OCI-LY7 (cell line): ENCODE results near the gene CFAP97D2. TPM values are rescaled to one million over a fixed set of nuclear protein-coding genes. Genes with fewer than 3 reads are reported as not detected.

Experiments used
- BruUV-seq: library from RNA; stranded (reverse); fragments of 400-500 nt; replicated peaks from 2 replicates; lab custom pipeline; 2021; lab: Mats Ljungman, UMichigan
- CTCF ChIA-PET: fragments of 300-600 bp; sonication (Branson Sonifier 250); formaldehyde crosslinking; loops from one replicate; lab custom pipeline; 2022; ENCODE audit warnings: antibody characterized with exemption; ENCODE audit not compliant: unreplicated experiment; lab: Charles Lee
- POLR2A ChIA-PET: fragments of 300-600 bp; sonication (Branson Sonifier 250); formaldehyde crosslinking; loops from one replicate; lab custom pipeline; 2022; ENCODE audit warnings: antibody characterized with exemption; lab: Charles Lee
- DNase-seq: peaks from one replicate; pipeline ENCODE4 v3.0.0-alpha.2; 2015; ENCODE audit warnings: low spot score
- H2AFZ ChIP-seq: fragments of 200-600 bp; sonication (generic), shearing (Covaris generic); 2 replicates; pipeline ENCODE4 v1.6.1; 2014; ENCODE audit warnings: mild to moderate bottlenecking, antibody characterized with exemption, low read length, moderate library complexity
- H3K27ac ChIP-seq: fragments of 200-600 bp; sonication (generic); 2 replicates; pipeline ENCODE4 v1.5.1; 2014; ENCODE audit warnings: mixed run types, low read depth, mild to moderate bottlenecking, moderate library complexity, low read length, inconsistent platforms; ENCODE audit not compliant: poor library complexity, severe bottlenecking
- H3K36me3 ChIP-seq: fragments of 200-600 bp; sonication (generic); 2 replicates; pipeline ENCODE4 v1.6.1; 2014; ENCODE audit warnings: mild to moderate bottlenecking, antibody characterized with exemption, low read length, moderate library complexity, mixed read lengths; ENCODE audit not compliant: insufficient read depth
- H3K4me1 ChIP-seq: fragments of 200-600 bp; sonication (generic); 2 replicates; pipeline ENCODE4 v1.5.1; 2014; ENCODE audit warnings: mild to moderate bottlenecking, low read length; ENCODE audit not compliant: insufficient read depth, poor library complexity, severe bottlenecking
- H3K4me2 ChIP-seq: fragments of 200-600 bp; sonication (generic); 2 replicates; pipeline ENCODE4 v1.6.1; 2014; ENCODE audit warnings: mild to moderate bottlenecking, low read length
- H3K4me3 ChIP-seq: fragments of 200-600 bp; sonication (generic); 2 replicates; pipeline ENCODE4 v1.5.1; 2014; ENCODE audit warnings: mild to moderate bottlenecking, low read depth, low read length; ENCODE audit not compliant: poor library complexity, severe bottlenecking
- H3K79me2 ChIP-seq: fragments of 200-600 bp; sonication (generic); 2 replicates; pipeline ENCODE4 v1.6.1; 2016; ENCODE audit warnings: low read depth, mild to moderate bottlenecking, low read length, moderate library complexity, mixed read lengths; ENCODE audit not compliant: insufficient read depth
- H3K9me2 ChIP-seq: fragments of 200-600 bp; sonication (generic); 2 replicates; pipeline ENCODE4 v1.6.1; 2016; ENCODE audit warnings: mild to moderate bottlenecking, low read length, mixed read lengths; ENCODE audit not compliant: insufficient read depth
- H3K9me3 ChIP-seq: fragments of 200-600 bp; sonication (generic); 2 replicates; pipeline ENCODE4 v1.6.1; 2014; ENCODE audit warnings: mild to moderate bottlenecking, mixed run types, low read length, mixed read lengths
- H4K20me1 ChIP-seq: fragments of 200-600 bp; sonication (generic); 2 replicates; pipeline ENCODE4 v1.6.1; 2014; ENCODE audit warnings: mild to moderate bottlenecking, antibody characterized with exemption, low read length, moderate library complexity, mixed read lengths; ENCODE audit not compliant: insufficient read depth
- EZH2phosphoT487 ChIP-seq: fragments of 200-600 bp; sonication (generic); IDR thresholded peaks from 2 replicates; pipeline ENCODE4 v1.6.1; 2018; ENCODE audit warnings: low read depth, borderline replicate concordance, mild to moderate bottlenecking, mixed run types, antibody characterized with exemption, low read length, moderate library complexity, mixed read lengths
- intact Hi-C: fragments of 100-400 bp; cut with micrococcal nuclease; formaldehyde crosslinking; loops from one replicate; pipeline ENCODE4 v1.10.0; 2022; ENCODE audit not compliant: unreplicated experiment
- total RNA-seq, 2 experiments: library from RNA; depleted of rRNA in 1 of 2; stranded (reverse); fragments of >200 nt in 1 of 2; shearing (Covaris generic) in 1 of 2; gene quantifications; 2 replicates each; pipeline ENCODE4 v1.2.3, GENCODE V29; 2014 to 2022
- TF ChIP-seq, protein P1 (sequence below): fragments of 200-600 bp; sonication (generic); conservative IDR thresholded peaks from 2 replicates; pipeline ENCODE4 v1.5.1; 2014; ENCODE audit warnings: mild to moderate bottlenecking, antibody characterized with exemption, low read length, moderate library complexity, mixed read lengths

Gene CFAP97D2
- total RNA-seq, 2 experiments from 2014 or later, result not detected

GRCh38 chr13:114256547-114256946 is 77.5 kb downstream of the CFAP97D2 start:
- DNase-seq, result no peak
- Histone ChIP-seq H3K4me2 (no peak overlapping the region), H3K9me3 (no peaks in the 10 kb centered on the region), H3K4me1 (peaks cover 34% of the 10 kb centered on the region), H3K36me3 (peaks cover 87% of the 10 kb centered on the region), H3K4me3 (no peak overlapping the region), H3K79me2 (no peaks in the 10 kb centered on the region), H3K27ac (no peak overlapping the region), H3K9me2 (no peaks in the 10 kb centered on the region), H4K20me1 (no peaks in the 10 kb centered on the region), H2AFZ (no peak overlapping the region)
- intact Hi-C loops, result no loop called here
- no TSS peak for BruUV-seq
- ChIA-PET CTCF (no interaction called here), POLR2A (interaction anchor here (1.9 kb wide), 1 partner anchor 23 kb away, joined by 7 read pairs; no protein-coding TSS in a partner anchor)
- TF ChIP-seq, protein P1, sequence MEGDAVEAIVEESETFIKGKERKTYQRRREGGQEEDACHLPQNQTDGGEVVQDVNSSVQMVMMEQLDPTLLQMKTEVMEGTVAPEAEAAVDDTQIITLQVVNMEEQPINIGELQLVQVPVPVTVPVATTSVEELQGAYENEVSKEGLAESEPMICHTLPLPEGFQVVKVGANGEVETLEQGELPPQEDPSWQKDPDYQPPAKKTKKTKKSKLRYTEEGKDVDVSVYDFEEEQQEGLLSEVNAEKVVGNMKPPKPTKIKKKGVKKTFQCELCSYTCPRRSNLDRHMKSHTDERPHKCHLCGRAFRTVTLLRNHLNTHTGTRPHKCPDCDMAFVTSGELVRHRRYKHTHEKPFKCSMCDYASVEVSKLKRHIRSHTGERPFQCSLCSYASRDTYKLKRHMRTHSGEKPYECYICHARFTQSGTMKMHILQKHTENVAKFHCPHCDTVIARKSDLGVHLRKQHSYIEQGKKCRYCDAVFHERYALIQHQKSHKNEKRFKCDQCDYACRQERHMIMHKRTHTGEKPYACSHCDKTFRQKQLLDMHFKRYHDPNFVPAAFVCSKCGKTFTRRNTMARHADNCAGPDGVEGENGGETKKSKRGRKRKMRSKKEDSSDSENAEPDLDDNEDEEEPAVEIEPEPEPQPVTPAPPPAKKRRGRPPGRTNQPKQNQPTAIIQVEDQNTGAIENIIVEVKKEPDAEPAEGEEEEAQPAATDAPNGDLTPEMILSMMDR, result no peak
- no peak for TF ChIP-seq EZH2phosphoT487

DNA sequence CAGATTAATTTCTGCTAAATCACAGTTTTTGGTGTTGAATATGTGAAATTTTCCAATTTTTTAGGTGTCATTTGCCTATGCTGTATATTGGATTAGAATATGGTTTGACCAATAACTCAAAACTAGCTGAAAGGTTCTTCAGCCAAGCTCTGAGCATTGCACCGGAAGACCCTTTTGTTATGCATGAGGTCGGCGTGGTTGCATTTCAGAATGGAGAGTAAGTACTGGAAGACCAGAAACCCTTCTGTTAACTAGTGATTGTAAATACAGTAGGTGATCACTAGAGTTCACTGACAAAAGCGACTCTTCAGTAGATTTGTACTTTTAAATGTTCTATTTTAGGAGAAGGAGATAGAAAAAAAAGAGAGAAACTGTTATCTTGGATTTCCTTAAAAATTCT is 78.0 kb downstream of the CFAP97D2 start:
- H4K20me1 ChIP-seq, result no peaks in the 10 kb centered on the region
- intact Hi-C loops, result no loop called here
- 0 out of 2 replicates have a peak, but pooled peaks cover 4% of the 10 kb centered on the region for H3K79me2 ChIP-seq
- BruUV-seq, result no TSS peak
- H3K9me3 ChIP-seq, result no peaks in the 10 kb centered on the region
- H3K4me2 ChIP-seq, result no peak overlapping the region
- ChIA-PET POLR2A (interaction anchor here (1.9 kb wide), 1 partner anchor 23 kb away, joined by 7 read pairs; no protein-coding TSS in a partner anchor), CTCF (no interaction called here)
- H3K36me3 ChIP-seq, result peaks cover 87% of the 10 kb centered on the region
- H3K4me1 ChIP-seq, result peaks cover 38% of the 10 kb centered on the region
- no peak overlapping the region for H2AFZ ChIP-seq
- H3K4me3 ChIP-seq, result no peak overlapping the region
- DNase-seq, result no peak
- TF ChIP-seq, protein P1, result no peak
- TF ChIP-seq EZH2phosphoT487, result no peak
- no peaks in the 10 kb centered on the region for H3K9me2 ChIP-seq
- H3K27ac ChIP-seq, result no peak overlapping the region

DNA sequence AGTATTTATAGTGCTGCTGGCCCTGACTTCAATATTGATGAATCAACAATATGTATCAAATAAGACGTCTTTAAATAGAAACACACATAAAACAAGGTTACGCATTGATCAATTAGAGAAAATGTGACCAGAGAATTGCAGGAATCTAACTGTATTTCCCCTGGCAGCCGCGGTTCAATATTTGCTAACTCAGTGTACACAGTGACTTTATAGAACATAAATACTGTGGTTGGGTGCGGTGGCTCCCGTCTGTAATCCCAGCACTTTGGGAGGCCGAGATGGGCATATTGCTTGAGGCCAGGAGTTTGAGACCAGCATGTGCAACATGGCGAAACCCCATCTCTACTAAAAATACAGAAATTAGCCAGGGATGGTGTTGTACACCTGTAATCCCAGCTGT is 79.5 kb downstream of the CFAP97D2 start:
- H3K4me1 ChIP-seq, result peaks cover 54% of the 10 kb centered on the region
- H4K20me1 ChIP-seq, result no peaks in the 10 kb centered on the region
- intact Hi-C loops, result no loop called here
- POLR2A ChIA-PET, result interaction anchor here (0.6 kb wide), 1 partner anchor 54 kb away, joined by 4 read pairs; no protein-coding TSS in a partner anchor
- DNase-seq, result no peak
- TF ChIP-seq, protein P1, result no peak
- no peak for TF ChIP-seq EZH2phosphoT487
- no peaks in the 10 kb centered on the region for H3K9me2 ChIP-seq
- H3K4me2 ChIP-seq, result 0 out of 2 replicates have a peak overlapping the region, but pooled peaks have one; percentile 12
- H2AFZ ChIP-seq, result no peak overlapping the region
- no TSS peak for BruUV-seq
- H3K36me3 ChIP-seq, result peaks cover 87% of the 10 kb centered on the region
- CTCF ChIA-PET, result no interaction called here
- no peaks in the 10 kb centered on the region for H3K9me3 ChIP-seq
- peak overlapping the region; percentile 89 for H3K27ac ChIP-seq
- 0 out of 2 replicates have a peak, but pooled peaks cover 7% of the 10 kb centered on the region for H3K79me2 ChIP-seq
- no peak overlapping the region for H3K4me3 ChIP-seq
